ELR (cell line): ENCODE results near the gene ZFP62.
A peak's percentile ranks its signal among the peaks of the same experiment; 100 is the strongest.

ENCODE experiments used
- DNase-seq: peaks from one replicate; pipeline ENCODE4 v3.0.0-alpha.2; 2015; ENCODE audit warnings: low read depth

The ZFP62 gene

DNA sequence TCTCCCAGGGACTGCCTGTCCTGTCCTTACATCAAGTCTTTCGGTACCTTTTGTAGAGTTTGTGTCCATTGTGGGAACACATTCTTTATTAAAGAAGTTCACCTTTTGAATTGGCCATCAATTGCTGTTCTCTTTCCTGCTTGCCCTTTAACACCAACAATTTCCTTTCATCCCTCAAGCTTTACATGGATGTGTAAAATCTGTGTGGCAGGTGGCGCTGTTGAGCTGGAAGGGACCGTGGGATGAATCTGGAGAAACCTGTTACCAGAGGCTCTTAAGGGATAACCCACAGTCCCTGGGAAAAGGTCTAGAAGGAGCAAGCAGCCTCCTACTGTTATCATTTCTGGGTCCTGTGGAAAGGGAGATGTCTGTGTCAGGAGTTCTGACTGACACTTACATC is 7.9 kb upstream of the ZFP62 start:
- DNase-seq, result peak; percentile 83

DNA sequence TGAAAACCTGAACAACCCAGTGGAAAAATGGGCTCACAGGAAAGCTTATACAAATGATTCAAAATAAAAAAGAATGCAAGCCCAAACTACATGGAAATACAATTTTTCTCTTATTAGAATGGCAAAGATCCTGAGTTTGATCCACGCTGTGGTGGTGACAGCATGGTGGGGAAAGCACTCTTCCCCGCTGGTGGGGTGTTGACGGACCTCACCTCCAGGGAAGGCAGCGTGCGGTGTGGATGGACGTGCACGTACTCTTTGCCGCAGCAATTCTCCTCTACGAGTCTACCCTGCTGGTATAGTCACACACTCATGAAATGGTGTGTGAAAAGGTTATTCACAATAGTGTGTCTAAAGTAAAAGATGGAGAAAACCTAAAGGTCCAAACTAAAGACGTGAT is 5.9 kb upstream of the ZFP62 start:
- no peak for DNase-seq

DNA sequence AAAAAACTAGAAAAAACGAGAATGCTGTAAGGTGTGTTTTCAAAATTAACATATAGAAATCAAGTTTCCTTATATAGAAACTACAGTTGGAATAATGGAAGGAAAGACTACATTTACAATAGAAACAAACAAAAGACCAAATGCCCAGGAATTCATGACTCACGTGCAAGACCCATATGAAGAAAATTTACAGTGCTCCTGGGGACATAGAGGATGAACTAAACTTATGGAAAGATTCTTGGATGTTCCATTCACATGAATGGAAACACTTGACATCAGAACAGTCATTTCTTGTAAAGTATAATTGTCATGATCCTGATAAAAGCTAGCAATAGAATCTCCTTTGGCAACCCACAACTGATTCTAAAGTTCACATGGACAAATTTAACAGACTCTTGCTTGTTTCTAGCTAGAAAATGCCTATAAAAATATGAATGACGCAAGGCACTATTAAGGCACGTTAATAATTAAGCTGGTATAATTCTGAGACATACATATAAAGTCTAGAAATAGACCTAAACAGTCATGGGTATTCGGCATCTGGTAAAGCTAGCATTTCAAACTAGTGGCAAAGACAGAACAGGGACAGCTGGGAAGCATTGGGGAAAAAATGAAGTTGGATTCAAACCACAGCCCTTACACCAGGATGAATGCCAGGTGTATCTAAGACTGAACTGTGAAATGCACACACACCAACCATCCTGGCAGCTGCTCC is 5.1 kb upstream of the ZFP62 start:
- DNase-seq, result peak; percentile 29

DNA sequence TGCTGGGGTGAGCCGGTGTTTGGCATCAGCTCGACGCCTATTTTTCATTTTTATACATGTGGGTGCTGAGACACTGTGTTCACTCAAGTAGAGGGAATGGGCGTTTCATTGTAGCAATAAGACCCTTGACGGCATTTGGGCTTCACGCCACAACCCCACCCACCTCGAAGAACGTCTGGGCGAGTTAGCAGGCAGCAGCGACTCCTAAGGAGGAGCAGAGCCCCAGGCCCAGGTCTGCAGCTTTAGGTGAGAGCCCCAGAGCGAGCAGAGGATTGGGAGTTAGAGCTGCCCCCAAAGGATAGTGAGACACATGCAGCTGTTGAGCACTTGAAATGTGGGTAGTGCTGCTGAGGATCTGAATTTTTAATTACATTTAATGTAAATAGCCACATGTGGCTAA is 1.6 kb upstream of the ZFP62 start:
- no peak for DNase-seq

DNA sequence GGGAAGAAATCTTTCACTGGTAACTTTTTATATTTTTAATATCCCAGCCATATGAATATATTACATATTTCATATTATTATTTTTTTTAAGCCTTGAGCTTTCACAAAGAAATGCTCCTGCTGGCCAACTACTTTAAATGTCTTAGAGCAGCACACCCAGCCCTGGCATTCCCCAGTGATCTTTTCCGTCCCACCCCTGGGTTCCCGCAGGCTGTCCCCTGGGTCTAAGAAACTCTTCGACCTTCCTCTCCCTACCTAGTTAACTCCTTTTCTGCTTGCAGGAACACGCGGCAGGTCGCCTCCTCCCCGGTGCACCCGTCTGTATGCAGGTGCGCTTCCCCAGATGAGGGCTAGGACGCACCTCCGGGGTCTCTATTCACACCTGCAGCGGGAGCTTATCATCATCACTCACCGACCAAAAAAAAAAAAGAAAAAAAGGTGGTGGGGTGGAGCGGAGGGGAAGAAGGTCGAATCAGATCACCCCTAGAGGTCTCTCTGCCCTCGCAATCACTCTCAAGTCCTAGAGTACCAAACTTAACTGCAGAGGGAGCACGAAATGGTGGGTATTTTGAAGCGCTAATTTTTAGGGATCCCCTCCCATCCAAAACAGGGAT is 696 bp downstream of the ZFP62 start:
- DNase-seq, result peak; percentile 62

DNA sequence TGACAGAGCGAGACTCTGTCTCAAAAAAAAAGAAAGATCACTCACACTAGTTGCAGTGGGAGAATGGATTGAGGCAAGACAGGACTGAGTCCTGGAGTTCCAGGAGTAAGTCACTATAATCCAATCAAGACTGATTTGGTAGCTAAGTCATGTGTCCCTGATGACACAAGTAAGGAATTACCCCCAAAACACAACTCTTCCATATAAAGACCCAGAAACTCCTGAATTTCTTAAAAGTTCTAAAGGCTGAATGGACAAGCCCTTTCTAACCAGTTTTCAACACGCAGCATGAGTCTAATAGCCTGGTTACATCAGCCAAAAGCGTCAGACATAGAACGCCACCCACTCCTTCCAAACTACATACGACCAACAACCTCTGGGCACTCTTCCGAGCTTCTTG is 2.5 kb downstream of the ZFP62 start:
- DNase-seq, result no peak

DNA sequence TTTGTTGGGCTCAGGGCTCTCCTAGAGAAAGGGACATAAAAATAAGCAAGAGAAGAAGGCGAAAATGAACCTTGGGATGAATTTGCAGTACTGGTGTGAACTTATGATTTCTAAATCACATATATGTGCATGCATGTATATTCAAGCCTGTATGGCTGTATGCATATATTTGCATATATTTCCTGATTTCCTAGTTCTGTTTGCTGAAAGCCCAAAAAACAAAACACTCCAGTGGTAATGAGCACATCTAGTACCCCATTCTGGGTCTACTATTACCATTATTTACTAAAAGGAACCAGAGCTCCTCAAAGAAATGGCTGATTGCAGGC is 7.3 kb downstream of the ZFP62 start:
- no peak for DNase-seq

DNA sequence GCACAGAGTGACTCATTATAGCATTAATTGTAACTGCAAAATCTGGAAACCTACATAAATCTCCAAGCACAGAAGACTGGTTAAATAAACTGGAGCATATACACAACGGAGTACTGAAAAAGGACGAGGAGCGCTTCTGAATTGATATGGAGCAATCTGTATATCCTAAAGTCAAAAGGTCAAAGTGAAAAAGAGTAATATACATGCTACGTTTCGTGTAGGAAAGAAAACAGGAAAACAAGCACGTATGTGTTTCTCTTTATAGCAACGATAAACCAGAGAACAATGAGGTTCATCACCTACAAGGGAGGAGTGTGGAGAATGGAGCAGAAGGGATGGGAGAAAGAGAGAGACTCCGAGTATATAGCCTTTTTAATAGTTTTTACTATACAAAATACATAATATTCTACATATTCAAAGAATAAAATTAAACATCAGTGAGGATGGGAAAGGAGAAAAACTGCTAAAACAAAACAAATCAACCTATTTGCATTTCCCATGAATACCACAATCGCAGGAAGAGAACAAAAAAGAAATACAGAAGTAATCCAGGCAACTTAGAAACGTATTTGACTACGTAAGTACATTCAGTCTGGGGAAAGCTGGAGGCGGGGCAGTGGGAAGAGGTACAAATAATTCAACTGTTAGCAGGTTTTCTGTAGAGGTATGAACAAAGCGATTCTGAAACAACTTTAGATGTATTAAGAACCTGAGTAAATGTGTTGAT is 7.8 kb downstream of the ZFP62 start:
- DNase-seq, result no peak

DNA sequence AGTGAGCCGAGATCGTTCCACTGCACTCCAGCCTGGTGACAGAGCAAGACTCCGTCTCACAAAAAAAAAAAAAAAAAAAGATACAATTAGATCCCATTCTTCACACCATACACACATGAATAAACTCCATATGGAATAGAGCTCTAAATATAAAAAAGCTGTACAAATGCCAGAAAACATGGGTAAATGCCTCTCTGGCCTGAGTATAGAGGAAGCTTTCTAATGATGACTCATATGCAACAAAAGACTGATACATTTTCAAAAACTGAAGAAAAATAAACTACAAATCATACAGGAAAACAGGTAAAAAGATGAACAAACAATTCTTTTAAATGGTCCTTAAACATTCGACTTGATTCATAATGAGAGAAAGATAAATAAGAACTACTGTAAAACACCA is 8.6 kb downstream of the ZFP62 start:
- peak; percentile 34 for DNase-seq

DNA sequence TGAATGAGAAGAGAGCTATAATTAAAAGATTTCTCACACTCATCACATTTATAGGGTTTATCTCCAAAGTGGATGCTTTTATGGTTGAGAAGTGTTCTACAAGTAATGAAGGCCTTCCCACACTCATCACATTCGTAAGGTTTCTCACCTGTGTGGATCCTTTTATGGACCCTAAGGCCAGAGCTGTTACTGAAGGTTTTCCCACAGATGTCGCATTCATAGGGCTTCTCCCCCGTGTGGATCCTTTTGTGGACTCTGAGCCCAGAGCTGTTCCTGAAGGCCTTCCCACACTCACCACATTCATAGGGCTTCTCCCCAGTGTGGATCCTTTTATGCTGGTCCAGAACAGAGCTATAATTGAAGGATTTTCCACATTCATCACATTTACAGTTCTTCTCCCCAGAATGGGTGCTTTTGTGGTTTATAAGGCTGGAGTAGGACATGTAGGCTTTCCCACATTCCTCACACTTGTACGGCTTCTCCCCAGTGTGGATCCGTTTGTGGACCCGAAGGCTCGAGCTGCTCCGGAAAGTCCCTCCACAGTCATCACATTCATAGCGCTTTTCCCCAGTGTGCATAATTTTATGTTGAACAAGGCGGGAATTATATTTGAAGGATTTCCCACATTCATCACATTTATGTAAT is 10.5 kb downstream of the ZFP62 start:
- no peak for DNase-seq

DNA sequence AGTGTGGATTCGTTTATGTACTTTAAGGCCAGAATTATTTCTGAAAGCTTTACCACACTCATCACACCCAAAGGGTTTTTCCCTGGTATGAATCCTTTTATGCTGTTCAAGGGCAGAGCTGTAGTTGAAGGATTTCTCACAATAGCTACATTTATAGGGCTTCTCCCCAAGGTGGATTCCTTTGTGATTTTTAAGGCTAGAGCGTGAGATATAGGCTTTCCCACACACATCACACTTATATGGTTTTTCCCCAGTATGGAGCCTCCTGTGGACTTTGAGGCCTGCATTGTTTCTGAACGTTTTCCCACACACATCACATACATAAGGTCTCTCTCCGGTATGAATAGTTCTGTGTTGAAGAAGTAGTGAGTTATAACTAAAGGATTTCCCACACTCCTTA is 11.2 kb downstream of the ZFP62 start:
- DNase-seq, result no peak

DNA sequence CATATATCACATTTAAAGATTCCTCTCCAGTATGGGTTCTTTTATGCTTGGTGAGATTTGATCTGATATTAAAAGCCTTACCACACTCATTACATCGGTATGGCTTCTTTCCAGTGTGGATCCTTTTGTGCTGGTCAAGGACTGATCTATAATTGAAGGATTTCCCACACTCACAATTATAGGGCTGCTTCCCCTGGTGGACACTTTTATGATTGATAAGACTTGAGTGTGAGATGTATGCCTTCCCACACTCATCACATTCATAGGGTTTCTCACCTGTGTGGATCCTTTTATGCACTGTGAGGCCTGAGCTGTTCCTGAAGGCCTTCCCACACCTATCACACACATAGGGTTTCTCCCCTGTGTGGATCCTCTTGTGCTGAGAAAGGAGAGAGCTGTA is 12.2 kb downstream of the ZFP62 start:
- DNase-seq, result no peak

DNA sequence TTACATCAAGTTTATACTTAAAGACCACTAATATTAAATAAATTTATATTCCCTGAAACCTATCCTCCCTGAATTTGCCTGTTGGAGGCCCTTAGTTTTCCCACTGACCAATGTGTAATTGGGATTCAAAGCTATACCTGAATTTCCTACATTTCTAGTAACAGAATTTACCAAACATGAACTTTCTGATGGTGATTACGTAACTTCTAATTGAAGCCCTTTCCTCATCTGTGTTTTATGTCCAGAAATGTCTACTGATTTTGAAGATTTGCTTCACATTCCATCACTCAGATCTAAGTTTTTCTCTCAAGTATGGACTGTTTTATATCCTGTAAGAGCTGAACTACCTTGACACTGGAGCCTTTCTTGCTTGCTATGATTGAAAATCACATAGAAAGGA is 12.8 kb downstream of the ZFP62 start:
- no peak for DNase-seq

DNA sequence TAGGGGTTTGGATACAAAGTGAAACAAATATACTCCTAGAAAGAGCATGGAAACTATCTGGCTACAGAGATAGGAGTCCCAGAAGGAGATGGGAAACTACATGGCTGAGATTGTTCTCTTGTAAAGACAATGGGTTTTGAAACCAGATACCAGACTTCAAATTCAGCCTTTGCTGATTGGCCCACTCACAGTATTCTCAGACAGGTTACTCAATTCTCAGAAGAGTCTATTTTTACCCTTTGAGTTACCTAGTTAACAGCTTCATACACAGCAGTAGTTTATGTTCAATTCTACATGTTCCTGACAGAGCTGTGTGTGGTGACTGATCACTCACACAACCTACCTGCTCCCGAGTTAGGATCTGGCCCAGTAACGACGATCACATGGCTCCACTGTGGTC is 14.1 kb downstream of the ZFP62 start:
- no peak for DNase-seq

DNA sequence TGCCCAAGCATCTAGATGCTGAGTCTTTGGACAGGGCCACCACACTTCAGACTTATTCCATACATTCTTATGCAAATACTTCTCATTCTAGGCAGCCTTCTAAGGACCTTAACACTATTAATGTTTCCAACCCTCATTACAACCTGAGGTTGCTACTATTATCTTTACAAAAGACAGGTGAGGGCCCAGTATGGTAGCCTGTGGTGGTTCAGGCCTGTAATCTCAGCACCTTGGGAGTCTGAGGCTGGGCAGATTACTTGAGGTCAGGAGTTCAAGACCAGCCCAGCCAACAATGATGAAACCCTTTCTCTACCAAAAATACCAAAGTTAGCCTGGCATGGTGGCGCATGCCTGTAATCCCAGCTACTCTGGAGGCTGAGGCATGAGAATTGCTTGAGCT is 16.2 kb downstream of the ZFP62 start:
- no peak for DNase-seq

DNA sequence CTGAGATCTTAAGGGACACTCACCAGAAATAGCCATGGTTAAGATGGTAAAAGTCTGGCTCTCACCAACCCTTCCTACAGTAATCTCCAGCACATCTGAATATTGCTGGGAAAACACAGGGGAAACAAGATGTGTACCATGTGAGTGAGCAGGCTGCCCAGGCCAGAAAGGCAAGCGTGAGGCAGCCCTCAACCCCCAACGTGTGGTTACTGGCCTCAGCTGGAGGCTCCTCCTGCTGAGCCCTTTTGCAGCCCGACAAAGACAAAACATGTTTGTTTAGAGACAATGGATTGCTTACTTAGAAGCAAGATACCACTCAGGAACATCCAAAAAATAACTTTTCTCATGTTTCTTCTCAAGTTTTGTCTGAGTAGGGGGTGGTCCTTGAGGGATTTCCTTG is 16.6 kb downstream of the ZFP62 start:
- no peak for DNase-seq

DNA sequence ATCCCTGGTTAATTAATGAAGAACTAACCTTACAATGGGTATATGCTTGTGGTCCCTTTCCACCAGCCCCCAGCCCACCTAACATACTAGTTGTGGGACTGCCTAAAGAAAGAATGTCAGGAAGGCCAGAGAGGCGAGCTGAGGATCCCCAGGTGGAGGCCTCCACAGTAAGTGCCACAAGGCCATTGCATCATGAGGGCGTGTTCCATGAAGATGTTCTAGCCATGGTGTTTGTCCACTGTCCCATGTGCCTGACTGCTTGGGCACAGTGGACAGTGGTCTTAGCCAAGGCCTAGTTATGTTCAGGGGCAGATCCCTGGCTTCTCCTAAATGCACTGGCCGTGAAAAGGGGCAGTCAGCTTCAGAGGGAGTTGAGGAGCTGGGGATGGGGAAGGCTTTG is 21.1 kb downstream of the ZFP62 start:
- DNase-seq, result no peak

DNA sequence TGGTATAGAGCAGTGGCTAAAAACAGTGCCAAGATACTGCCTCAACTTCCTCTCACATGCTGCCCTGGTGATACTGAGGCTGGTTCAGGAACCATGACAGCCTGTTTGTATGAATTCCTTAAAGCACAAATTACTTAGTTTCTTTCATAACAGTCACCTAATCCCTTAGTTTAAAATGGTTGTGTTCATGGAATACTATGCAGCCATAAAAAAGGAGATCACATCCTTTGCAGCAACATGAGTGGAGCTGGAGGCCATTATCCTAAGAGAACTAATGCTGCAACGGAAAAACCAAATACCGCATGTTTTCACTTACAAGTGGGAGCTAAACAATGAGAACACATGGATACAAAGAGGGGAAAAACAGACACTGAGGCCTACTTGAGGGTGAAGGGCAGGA is 21.8 kb downstream of the ZFP62 start:
- no peak for DNase-seq

DNA sequence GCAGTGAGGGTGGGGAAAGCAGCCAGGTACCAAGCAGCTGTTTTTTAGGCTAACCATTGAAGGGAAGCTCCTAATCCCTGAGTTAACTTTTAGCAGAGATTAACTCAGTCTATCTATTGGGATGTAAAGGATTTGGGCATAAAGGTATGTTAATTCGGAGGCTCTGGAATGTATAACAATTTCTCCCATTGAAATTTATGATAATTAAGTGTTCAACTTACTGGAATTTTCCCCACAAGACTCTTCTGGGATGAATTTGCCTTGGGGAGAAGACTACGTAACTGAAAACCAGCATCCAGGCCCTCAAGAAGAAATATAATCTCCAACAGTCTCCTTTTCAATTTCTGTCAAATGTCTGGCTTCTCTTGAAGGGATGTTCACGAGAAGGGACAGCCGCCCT is 23.6 kb downstream of the ZFP62 start:
- no peak for DNase-seq

DNA sequence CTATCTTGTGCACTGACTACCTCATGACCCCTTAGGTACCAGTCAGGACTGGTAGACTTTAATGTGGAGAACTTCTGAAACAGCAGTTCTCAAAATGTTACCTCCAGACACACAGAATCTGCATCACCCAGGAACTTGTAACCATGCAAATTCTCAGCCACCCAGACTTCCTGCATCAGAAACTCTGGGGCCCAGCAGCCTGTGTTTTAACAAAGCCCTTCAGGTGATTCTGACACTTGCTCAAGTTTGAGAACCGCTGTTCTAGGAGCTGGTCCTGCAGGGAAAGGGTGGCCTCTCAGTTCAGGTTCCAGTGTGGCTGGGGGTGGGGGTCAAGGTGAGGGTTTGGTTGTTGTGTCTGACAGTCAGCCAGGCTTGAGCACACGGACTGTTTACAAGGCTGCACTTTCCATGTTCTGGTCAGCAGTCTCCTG is 28.4 kb downstream of the ZFP62 start:
- DNase-seq, result no peak

DNA sequence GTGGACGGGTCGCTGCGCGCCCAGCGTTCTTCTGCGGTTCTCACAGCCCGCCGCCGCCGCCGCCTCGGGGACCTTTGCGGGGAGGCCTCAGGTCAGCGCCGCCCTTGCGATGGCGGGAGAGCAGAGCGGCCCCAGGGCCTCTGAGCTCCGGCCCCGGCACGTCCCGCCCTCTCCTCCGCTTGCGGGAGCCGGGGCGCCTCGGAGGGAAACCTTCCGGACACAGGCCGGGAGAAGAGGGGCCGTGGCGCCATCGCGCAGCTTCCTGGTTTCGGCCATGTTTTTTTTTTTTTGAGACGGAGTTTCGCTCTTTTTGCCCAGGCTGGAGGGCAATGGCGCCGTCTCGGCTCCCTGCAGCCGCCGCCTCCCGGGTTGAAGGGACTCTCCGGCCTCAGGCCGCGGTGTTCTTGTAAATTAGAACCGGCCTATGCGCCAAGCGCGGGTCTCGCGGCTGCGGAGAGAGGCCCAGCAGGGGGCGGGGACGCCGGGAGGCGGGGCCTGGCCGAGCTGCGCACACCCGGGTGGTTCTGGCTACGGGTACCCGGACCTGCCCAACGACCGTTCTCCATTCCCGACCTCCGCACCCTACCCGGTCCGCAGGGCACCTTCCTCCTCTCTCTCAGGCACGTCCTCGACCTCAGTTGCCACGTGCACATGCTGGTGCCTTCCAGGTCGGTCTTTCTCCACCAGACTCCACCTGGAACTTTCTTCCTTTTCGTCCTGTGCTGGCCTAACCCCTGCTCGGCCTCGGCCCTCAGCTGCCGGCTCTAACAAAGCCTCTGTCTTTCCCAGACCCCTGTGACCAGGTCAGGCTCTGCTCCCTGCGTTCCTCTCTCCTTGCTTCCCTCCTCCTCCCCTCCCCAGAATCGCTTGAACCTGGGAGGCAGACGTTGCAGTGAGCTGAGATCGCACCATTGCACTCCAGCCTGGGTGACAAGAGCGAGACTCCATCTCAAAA is 29.7 kb downstream of the ZFP62 start:
- DNase-seq, result peak; percentile 77
